NCI-H2196 treated with DMSO at 0.1 percent for 48 hours (cell line): Measurements from ENCODE around the gene ENPP7.

Experiments used
- DNase-seq: peaks from one replicate; lab custom pipeline; 2025; ENCODE audit not compliant: unreplicated experiment; lab: John Stamatoyannopoulos, UW

The ENPP7 gene

GRCh38 chr17:79776376-79777119 lies 45.8 kb downstream of the ENPP7 start:
- no peak for DNase-seq

GRCh38 chr17:79777120-79777893 lies 46.6 kb downstream of the ENPP7 start:
- peak; percentile 56 for DNase-seq

- DNase-seq = peak; percentile 80
Observed at GRCh38 chr17:79777894-79778503, 47.3 kb downstream of the ENPP7 start, which contains the start of gene CBX2. Gene CBX2 (plus strand): TSS chr17:79778148. CDS start chr17:79778236, 88 bp downstream.

GRCh38 chr17:79778504-79779083 lies 47.9 kb downstream of the ENPP7 start:
- no peak for DNase-seq

- no peak for DNase-seq
Observed at GRCh38 chr17:79779084-79779529, 48.4 kb downstream of the ENPP7 start.

GRCh38 chr17:79779661-79780365 lies 49.1 kb downstream of the ENPP7 start:
- DNase-seq = no peak

GRCh38 chr17:79781012-79781650 lies 50.4 kb downstream of the ENPP7 start:
- DNase-seq = no peak

GRCh38 chr17:79781736-79782575 lies 51.2 kb downstream of the ENPP7 start:
- DNase-seq = no peak

GRCh38 chr17:79783891-79784290 lies 53.1 kb downstream of the ENPP7 start:
- DNase-seq = no peak

- no peak for DNase-seq
Observed at GRCh38 chr17:79784353-79785016, 53.7 kb downstream of the ENPP7 start.

GRCh38 chr17:79785017-79785899 lies 54.5 kb downstream of the ENPP7 start:
- no peak for DNase-seq

- no peak for DNase-seq
Observed at GRCh38 chr17:79785900-79786810, 55.4 kb downstream of the ENPP7 start.

- no peak for DNase-seq
Observed at GRCh38 chr17:79786930-79787643, 56.3 kb downstream of the ENPP7 start.

- DNase-seq = no peak
Observed at GRCh38 chr17:79788455-79788854, 57.7 kb downstream of the ENPP7 start.

GRCh38 chr17:79788989-79789942 lies 58.5 kb downstream of the ENPP7 start:
- DNase-seq = no peak
